ENCODE data around the gene TNPO3.

Gene TNPO3

DNA sequence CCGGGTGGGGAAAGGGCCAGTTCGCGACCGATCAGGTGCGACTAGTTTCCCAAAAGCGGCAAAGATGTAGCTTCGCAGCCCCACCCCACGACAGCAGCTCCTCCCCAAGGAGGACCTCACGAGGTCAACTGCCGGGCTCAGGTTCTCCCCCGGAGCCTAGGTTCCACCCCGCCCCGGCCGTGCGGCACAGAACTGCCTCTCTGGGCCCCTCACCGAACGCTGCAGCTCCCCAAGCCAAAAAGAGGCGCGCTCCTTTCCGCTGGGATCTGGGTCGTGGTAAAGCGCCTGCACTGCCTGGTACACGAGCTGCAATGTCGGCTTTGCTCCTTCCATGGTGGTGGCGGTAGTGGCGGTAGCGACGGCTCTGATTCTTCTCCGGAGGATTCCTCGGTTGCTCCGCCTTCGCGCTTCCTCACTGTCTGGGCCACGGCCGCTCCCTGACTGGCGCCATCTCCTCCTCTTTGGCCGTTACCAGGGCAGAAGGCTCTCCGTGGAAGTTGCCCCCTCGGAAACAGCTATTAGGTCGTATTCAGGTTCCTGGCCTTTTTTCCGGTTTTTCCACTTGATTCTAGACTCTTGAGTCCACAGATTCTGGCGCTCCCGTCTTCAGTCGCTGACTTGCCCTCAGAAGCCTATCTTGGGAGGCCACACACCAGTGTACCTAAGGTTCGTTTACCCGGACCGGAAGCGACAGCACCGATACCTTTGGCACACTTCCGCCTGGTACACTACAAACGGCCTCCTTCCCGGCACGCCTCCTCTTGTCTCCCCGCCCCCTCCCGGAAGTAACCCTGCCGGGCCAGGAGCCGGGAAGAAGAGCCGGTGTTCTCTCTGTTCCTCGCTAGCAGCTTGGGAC is at the start of gene TNPO3:
TSS of gene TNPO3 (minus strand) at position 674 of the 856 bp plus-strand sequence. CDS start at position 333, 341 bp downstream.
- peak; percentile 89 for DNase-seq

DNA sequence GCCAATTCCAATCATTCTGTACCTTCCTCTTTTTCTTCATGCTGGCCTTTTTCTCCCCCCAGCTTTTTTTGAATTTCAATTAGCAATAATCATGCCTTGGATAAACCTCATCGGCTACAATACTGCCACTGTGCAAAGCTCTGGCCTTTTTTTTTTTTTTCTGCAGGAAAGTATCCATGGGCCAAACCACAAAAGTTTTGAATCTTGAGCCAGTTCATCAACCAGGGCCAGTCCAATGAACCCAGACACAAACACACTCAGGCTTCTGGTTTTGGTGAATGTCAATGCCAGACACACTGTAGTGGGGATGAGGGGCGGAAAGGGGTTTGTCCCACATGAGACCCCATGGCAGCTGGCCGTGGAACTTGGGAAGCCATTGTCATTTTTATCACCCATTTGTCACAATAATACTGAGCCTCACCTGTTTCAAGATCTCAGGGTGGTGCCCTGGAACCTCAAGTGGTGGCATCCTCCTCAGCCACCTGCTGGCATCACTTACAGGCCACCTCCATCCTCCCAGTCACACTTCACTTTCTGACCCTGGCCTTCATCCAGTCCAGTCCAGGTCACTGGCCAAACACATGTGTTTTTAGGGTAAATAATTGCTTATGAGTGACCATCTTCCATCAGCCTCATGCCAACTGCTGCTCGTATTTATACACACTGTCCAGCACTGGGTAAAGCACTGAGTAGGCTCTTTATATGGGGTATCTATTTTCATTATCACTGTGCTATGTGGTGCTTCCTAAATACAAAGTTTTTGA is 48.8 kb upstream of the TNPO3 start:
- no peak for DNase-seq

DNA sequence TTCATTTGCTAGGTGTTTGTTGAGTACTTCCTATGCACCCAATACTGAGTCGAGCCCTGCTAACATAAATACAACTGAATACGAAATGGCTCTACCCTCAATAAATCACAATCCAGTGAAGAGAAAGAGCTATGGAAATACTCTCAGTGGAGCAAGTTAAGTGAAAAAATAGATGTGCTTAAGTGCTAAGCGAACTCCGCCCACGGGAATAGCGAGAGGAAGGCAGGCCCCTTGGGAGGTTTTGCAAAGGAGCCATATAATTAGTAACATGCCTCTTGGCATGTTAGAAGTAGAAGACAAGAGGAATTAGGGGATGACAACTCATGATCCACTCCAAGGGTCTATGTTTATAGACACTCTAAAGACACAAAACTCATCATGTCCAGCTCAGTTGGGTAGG is 46.8 kb upstream of the TNPO3 start:
- no peak for DNase-seq

DNA sequence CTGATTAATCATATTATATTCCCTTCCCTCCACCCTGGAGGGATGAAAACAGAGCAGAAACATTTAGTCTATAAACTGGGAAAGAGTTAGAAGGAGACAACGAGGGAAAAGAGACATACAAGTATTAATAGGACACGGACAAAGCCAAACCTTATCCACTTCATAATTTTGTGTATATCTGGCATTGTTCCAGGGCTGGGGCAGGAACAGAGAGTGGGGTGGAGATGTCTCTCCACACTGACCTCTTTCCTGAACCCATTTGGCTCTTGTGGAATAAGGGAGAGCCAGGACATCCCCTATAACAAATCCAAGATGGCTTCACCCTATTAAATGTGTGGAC is 45.9 kb upstream of the TNPO3 start:
- no peak for DNase-seq

DNA sequence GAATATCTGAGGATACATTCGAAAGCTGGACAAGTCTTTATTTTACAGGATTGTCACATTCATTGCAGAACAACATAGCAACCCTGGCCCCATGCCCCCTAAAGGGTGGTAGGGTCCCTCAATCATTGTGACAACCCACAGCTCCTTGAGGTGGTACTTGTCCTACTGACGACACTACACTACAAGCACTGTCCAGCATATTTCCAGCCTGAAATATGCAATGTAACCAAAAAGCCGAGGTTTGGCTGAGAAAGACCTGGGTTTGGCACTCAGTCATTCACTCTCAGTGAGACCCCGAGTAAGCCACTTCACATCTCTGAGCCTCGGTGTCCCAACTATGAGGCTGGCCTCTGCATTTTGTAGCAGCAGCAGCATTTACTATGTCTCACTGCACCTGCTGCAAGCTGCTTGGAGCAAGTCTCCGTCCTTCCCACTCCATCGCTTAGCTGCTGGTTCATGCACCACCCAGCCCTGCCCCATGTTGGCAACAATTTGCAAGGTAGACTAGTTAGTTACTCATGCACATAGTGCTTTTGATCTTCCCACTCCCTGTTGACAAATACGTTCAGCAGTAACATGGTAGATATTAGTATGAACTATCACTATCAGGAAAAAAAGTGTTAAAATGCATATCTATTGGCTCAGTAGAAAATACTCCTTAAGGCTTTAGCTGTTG is 43.6 kb upstream of the TNPO3 start:
- DNase-seq, result no peak

DNA sequence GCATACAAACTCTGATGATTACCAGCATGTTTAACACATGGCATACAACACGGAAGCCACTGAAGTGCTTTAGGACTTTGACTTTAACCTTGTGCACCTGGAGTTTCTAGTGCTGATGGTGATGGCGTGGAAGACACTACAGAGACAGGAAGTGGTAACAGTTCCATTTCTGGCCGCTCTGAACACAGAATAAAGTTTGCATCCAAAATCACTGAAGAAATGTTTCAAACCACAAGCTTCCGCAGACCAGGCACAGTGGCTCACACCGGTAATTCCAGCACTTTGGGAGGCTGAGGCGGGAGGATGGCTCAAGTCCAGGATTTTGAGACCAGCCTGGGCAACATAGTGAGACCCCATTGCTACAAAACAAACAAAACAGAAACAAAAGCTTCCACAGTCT is 40.3 kb upstream of the TNPO3 start:
- DNase-seq, result no peak

DNA sequence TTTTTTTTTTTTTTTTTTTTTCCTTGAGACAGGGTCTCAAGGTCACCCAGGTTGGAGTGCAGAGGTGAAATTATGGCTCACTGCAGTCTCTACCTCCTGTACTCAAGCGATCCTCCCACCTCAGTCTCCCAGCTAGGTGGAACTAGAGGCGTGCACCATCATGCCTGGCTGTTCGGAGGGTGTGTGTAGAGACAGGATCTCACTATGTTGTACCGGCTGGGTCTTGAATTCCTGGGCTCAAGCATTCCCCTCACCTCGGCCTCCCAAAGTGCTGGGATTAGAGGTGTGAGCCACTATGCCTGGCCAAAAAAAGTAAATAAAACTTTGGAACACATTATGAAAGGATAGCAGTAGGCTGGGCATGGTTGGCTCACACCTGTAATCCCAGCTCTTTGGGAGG is 39.6 kb upstream of the TNPO3 start:
- no peak for DNase-seq

DNA sequence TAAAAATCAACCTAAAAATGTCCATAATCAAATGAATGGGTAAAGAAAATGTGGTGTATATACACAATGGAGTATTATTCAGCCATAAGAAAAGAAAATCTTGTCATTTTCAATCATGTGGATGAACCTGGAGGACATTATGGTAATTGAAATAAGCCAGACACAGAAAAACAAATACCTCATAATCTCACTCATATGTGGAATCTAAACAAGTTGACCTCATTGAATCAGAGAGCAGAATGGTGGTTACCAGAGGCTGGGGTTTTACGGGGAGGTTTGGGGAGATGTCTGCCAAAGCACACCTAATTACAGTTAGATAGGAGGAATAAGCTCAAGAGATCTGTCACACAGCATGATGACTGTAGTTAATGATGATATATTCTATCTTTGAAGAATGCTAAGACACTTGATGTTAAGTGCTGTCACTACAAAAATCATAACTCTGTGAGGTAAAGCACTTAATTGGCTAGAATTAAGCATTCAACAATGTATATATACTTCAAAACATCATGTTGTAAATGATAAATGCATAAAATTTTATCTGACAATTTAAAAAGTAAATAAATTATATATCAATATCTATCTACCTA is 39.1 kb upstream of the TNPO3 start:
- no peak for DNase-seq

DNA sequence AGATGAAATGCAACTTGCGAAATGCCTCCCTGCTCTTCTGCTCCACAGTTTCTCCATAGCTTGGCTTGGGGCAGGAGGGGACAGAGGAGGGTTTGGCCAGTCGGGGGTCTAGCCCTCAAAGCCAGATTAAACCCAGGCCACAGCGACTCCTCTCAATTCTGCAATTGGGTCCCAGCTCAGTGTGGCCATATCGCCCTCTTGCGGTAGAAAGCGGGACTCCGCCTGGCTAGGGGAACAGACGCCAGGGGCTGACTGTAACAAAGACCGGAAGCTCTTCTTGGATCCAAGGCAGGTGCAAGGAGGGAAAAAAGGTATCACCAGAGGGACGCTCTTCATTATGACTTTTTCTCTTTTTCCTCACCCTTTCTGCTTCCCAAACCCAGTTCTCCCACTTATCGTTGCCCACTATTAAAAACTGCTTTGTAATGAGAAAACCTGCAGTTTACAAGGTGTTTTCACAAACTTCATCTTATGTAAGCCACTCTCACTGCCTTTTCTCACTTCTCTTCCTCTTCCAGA is 36.6 kb upstream of the TNPO3 start:
- peak; percentile 89 for DNase-seq

DNA sequence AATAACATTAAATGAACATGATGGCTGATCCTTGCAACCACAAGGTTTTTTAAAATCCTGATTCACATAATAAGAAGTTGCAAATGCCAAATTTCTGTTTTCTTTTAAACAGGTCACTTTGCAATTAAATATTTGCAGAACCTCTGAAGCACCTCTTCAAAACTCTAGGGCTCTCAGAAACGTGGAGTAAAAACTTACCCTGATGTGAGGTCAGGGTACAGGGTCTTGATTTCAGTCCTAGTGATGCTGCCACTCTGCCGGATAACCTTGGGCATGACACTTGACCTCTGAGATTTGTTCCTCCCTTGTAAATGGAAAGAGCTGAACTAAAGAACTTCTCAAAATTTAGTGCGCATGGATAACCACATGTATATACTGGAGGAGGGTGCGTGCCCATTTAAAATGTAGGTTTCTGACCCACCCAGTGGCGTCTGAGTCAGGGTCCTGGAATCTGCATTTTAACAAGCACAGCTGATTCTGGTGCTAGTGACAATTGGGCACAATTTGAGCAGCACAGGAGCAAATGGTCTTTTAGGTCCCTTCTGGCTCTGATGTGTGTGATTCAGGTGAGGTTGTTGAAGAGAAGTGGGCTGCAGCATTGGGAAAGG is 35.5 kb upstream of the TNPO3 start:
- no peak for DNase-seq

DNA sequence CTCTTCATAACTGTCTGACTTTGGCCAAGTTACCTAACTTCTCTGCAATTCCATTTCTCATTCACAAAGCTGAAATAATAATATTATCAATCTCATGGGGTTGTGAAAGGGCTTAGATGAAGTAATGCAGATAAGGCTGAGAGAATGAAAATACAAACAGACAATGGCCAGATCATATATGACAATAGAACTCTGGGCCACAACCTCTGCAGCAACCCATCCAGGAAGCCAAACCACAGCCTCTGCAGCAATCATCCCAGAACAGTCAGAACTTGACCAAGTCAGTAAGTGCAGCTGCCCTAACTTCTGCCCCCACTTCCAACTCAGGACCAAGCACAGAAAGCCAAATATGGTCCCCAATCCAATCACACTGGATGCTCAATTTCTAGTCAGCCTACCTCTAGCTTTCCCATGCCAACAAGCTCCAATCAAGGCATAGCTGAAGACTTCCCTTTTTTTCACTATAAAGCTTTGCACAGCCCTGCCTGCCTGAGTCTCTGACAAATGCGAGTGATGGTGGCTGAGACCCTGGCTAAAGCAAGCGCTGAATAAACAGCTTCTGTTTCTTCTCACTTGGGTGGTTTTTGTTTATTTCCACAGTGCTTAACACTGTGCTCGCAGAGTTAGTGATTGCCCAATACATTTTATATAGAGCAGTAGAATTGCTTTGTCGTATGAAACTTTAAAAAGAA is 34.8 kb upstream of the TNPO3 start:
- no peak for DNase-seq

DNA sequence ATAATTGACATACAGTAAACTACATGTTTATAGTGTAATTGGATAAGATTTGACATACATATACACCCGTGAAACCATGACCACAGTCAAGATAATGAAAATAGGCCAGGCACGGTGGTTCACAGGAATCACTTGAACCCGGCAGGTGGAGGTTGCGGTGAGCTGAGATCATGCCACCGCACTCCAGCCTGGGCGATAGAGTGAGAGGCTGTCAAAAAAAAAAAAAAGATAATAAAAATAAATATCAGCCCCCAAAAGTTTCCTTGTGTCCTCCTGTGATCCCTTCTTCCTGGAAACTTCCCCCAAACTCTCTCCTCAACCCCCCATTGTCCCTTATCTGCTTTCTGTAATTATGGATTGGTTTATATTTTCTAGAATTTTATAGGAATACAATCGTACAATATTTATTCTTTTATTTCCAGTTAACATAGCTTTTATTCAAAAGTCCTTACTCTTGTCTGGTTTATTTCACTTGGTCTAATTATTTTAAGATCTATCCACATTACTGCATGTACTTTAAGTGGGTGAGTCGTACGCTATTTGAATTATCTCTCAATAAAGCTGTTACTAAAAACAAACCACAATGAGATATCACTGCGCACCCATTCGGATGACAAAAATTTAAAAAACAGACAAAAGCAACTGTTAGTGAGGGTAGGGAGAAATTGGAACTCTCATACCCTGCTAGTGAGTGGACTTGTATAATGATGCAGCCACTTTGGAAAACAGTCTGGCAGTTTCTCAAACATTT is 30.1 kb upstream of the TNPO3 start:
- DNase-seq, result no peak

DNA sequence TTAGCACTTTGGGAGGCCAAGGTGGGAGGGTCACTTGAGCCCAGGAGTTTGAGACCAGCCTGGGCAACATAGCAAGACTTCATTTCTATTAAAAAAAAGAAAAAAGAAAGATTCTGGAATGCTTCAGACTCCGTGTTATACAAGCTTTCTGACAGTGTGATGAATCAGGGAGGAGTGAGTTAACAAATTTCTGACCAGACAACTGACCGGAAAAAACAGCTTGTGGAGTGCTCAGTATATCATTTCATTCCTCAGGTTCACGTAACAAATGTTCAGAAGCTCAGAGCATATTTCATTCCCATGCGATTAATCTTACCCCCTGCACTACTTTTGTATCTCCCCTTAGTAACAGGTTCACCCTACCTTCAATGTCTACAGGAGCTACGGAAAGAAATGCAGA is 28.6 kb upstream of the TNPO3 start:
- no peak for DNase-seq

DNA sequence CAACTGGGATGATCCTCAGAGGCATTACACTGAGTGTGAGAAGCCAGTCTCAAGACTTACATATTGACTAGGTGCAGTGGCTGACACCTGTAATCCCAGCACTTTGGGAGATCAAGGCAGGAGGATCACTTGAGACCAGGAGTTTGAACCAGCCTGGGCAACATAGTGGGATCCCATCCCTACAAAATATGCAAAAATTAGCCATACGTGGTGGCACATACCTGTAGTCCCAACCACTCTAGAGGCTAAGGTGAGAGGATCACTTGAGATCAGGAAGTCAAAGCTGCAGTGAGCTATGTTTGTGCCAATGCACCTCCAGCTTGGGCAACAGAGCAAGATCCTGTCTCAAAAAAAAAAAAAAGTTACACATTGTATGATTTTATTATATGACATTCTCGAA is 23.5 kb upstream of the TNPO3 start:
- no peak for DNase-seq

DNA sequence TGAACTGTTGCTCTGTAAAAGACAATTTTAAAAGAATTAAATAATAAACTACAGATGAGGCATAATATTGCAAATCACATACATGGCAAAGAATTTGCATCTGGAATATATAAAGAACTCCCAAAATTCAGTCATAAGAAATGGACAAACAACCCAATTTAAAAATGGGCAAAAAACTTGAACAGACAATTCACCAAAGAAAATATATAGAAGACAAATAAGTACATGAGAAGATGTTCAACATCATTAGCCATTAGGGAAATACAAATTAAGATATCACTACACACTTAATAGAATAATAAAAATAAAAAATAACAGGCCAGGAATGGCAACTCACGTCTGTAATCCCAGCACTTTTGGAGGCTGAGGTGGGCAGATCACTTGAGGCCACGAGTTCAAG is 22.0 kb upstream of the TNPO3 start:
- no peak for DNase-seq

DNA sequence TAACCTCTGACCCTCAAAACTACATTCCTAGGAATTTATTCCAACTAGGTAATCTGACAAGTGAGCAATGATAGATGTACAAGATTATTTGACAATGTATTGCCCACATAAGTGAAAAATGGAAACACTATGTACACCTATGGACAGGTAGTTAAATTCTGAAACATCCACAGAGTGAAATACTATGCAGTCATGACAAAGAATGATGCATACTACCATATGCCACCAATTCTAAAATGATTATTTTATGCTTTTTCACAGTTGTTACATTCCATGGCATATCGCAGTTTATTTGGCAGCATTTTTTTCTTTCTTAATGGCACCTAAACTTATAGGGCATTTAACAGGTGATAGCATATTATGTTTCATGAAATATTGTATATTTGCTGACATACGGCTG is 20.1 kb upstream of the TNPO3 start:
- DNase-seq, result no peak

DNA sequence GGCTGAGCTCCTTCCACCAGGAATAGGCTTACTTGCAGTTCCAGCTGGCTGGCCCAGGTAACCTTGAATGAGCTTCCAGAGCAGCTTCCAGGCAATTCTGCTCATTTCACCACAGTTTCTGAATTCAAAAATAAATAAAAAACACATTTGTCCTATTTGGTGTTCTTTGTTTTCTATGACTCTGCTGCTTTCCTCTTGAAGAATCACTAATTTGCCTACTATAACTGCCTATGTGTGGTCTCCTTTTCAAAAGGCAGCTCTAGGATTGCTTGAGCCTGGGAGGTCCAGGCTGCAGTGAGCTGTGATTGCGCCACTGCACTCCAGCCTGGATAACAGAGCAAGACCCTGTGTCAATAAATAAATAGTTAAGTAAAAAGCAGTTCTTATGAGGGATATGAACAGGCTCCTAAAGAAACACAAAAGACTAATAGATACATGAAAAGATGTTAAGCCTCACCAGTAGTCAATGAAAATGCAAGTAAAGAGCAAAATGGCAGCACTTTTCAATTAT is 19.5 kb upstream of the TNPO3 start:
- no peak for DNase-seq

DNA sequence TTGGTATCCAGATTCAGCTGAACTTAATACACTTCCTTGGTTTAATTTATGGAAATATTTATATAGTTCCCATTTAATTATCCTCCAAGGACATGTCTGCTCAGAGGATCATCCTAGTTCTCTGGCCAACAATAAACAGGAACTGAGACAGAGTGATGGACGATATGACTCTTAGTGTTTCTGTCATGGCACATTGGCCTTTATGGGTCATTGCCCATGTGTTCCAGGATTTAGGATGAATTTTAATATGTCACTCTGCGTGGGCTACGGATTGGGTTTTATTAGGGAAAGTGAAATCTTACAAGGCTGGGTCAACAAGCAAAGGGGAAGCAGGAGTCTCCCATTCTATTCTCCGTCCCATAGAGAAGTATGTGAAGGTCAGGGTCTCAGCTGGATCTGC is 18.8 kb upstream of the TNPO3 start:
- no peak for DNase-seq

DNA sequence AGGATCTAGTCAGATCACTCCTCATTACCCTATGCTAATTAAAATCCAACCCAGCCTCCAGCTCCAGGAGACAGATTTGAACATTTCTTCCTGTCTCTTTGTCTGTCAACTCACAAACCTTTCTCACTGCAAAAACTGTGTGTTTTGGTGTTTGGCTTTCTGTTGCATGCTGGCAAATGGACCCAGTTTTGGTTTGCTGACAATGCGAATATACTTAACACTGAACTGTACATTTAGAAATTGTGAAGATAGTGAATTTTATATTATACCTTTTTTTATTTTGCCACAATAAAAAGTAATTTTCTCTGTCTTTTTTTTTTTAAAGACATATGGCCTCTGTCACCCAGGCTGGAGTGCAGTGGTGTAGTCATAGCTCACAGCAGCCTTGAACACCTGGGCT is 18.3 kb upstream of the TNPO3 start:
- no peak for DNase-seq

DNA sequence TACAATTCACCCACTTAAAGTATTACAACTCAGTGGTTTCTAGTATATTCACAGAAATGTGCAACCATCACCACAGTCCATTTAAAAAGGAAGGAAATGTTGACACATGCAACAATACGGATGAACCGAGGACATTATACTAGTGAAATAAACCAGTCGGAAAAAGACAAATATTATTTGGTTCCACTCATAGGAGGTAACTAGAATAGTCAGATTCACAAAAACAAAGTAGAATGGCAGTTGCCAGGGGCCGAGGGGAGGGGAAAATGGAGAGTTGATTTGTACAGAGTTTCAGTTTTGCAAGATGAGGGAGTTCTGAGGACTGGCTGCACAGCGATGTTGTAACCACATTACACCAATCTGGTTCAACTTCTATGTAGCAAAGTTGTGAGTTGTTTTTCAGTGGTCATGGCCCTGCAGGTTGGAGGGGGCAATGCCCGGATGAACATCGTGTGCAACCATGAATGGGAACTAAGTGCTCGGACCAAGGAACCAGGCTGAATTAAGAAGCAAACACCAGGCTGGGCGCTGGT is 17.6 kb upstream of the TNPO3 start:
- no peak for DNase-seq

DNA sequence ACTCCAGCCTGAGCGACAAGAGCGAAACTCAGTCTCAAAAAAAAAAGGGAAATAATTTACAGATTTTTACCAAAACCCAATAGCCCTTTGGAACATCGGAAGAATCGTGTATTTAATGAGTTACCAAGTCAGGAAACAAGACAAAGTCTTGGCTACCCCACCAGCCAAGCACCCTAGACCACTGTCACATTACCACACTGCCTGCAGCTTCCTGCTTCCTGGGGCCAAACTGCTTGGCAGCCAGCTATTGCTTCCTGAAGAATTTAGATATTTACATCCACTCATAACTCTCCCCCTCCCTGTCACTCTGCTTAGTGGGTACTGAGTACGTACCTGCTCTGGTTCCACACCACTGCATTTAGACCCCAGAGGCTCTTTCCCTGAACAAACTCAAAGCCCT is 14.1 kb upstream of the TNPO3 start:
- DNase-seq, result no peak
